HG03457 (cell line): ENCODE data around the gene MTHFSD.

Source experiments
- ATAC-seq: cut with Tn5 transposase; IDR thresholded peaks from one replicate; pipeline ENCODE4 v1.9.1; 2021; ENCODE audit warnings: moderate number of reproducible peaks; ENCODE audit not compliant: unreplicated experiment

The MTHFSD gene

GRCh38 chr16:86505185-86505898 is 49.7 kb downstream of the MTHFSD start:
- no peak for ATAC-seq

- ATAC-seq, result no peak
These were observed 50.5 kb downstream of the MTHFSD start for GRCh38 chr16:86504315-86505184.

- ATAC-seq, result no peak
These were observed 51.2 kb downstream of the MTHFSD start for GRCh38 chr16:86503830-86504229.

- ATAC-seq, result no peak
These were observed 51.9 kb downstream of the MTHFSD start for GRCh38 chr16:86502856-86503748.

- ATAC-seq, result no peak
These were observed 52.8 kb downstream of the MTHFSD start for GRCh38 chr16:86501989-86502855.

GRCh38 chr16:86500708-86501510 is 54.1 kb downstream of the MTHFSD start:
- ATAC-seq, result no peak

GRCh38 chr16:86499889-86500707 is 54.9 kb downstream of the MTHFSD start:
- ATAC-seq, result no peak

GRCh38 chr16:86499440-86499786 is 55.6 kb downstream of the MTHFSD start:
- ATAC-seq, result no peak

- no peak for ATAC-seq
These were observed 56.2 kb downstream of the MTHFSD start for GRCh38 chr16:86498671-86499439.

GRCh38 chr16:86498155-86498670 is 56.8 kb downstream of the MTHFSD start:
- no peak for ATAC-seq

- no peak for ATAC-seq
These were observed 57.4 kb downstream of the MTHFSD start for GRCh38 chr16:86497551-86498021.

- ATAC-seq, result no peak
These were observed 58.0 kb downstream of the MTHFSD start for GRCh38 chr16:86496929-86497461.

- ATAC-seq, result no peak
These were observed 58.6 kb downstream of the MTHFSD start for GRCh38 chr16:86496262-86496928.

- ATAC-seq, result no peak
These were observed 59.2 kb downstream of the MTHFSD start for GRCh38 chr16:86495756-86496261.

- no peak for ATAC-seq
These were observed 59.7 kb downstream of the MTHFSD start for GRCh38 chr16:86495357-86495701.

GRCh38 chr16:86494565-86495356 is 60.3 kb downstream of the MTHFSD start:
- ATAC-seq, result no peak
